K562 (cell line): Measurements from ENCODE around the gene TMEM129. TPM values are rescaled to one million over a fixed set of nuclear protein-coding genes. Genes with fewer than 3 reads are reported as not detected.
A peak's percentile ranks its signal among the peaks of the same experiment; 100 is the strongest.

Experiments
- CHAMP1 ChIP-seq: fragments of 450-650 bp; IDR thresholded peaks from 2 replicates; pipeline ENCODE4 v1.6.1; 2016; ENCODE audit warnings: mild to moderate bottlenecking
- ESRRA ChIP-seq: fragments of 450-650 bp; IDR thresholded peaks from 2 replicates; pipeline ENCODE4 v1.6.1; 2014; ENCODE audit warnings: low read depth, mild to moderate bottlenecking, moderate library complexity, borderline replicate concordance
- FIP1L1 ChIP-seq: fragments of 200-400 bp; formaldehyde crosslinking; IDR thresholded peaks from 2 replicates; pipeline ENCODE4 v1.6.1; 2018; ENCODE audit warnings: mild to moderate bottlenecking, low read depth, low read length; ENCODE audit not compliant: poor library complexity, severe bottlenecking
- KAT2B ChIP-seq: IDR thresholded peaks from one replicate; pipeline ENCODE4 v1.6.1; 2012; ENCODE audit warnings: low read depth, mild to moderate bottlenecking, control low read depth, inconsistent platforms, low read length, moderate library complexity
- PATZ1 ChIP-seq: fragments of 250-450 bp; sonication (Bioruptor Pico); IDR thresholded peaks from 2 replicates; pipeline ENCODE4 v1.5.0; 2020; ENCODE audit warnings: mild to moderate bottlenecking, borderline replicate concordance
- POLR2AphosphoS2 ChIP-seq: IDR thresholded peaks from 2 replicates; pipeline ENCODE4 v1.6.1; 2012; ENCODE audit warnings: low read length, improper control_type of control experiment
- POLR2G ChIP-seq: fragments of 200-400 bp; formaldehyde crosslinking; IDR thresholded peaks from 2 replicates; pipeline ENCODE4 v1.6.1; 2017; ENCODE audit warnings: low read depth, mild to moderate bottlenecking, antibody characterized with exemption, low read length, moderate library complexity
- RAD21 ChIP-seq, 2 experiments: fragments of 250-450 bp in 1 of 2; fragments of 450-650 bp in 1 of 2; sonication (Bioruptor Pico) in 1 of 2; formaldehyde crosslinking in 1 of 2; IDR thresholded peaks in 1 of 2; conservative IDR thresholded peaks in 1 of 2; 2 replicates each; pipeline versions ENCODE4 v1.4.0 to v1.8.0; 2020 to 2022; ENCODE audit warnings: mild to moderate bottlenecking in 2 of 2, moderate library complexity in 1 of 2
- RFX5 ChIP-seq: IDR thresholded peaks from 2 replicates; pipeline ENCODE4 v1.6.1; 2011; ENCODE audit warnings: low read depth, mild to moderate bottlenecking, improper control_type of control experiment, low read length
- TAF15 ChIP-seq: fragments of 200-400 bp; formaldehyde crosslinking; IDR thresholded peaks from 2 replicates; pipeline ENCODE4 v1.6.1; 2017; ENCODE audit warnings: mild to moderate bottlenecking, low read depth, low read length, moderate library complexity
- TARDBP ChIP-seq: fragments of 450-650 bp; IDR thresholded peaks from 2 replicates; pipeline ENCODE4 v1.6.1; 2016
- ZNF75A ChIP-seq: fragments of 450-650 bp; formaldehyde crosslinking; IDR thresholded peaks from 2 replicates; pipeline ENCODE4 v1.4.0; 2020; ENCODE audit warnings: mild to moderate bottlenecking
- polyA plus RNA-seq, 8 experiments: library from polyadenylated mRNA; depleted of rRNA in 4 of 8; stranded (reverse) in 5 of 8; unstranded in 3 of 8; fragments of >200 nt; fragmentation: Nextera tagmentation in 2 of 8; fragmentation: Illumina TruSeq in 1 of 8; extraction: Ambion mirVana in 2 of 8; extraction: Trizol in 1 of 8; gene quantifications; 2 replicates each; pipeline versions ENCODE4 v1.2.1 to v1.2.3, GENCODE V29; 2011 to 2014; ENCODE audit warnings: inconsistent platforms in 1 of 8, missing spikeins in 1 of 8
- total RNA-seq, 7 experiments: library from RNA; depleted of rRNA in 6 of 7; stranded (reverse); fragments of >200 nt in 6 of 7; fragmentation: Illumina TruSeq in 2 of 7; extraction: Trizol in 2 of 7; gene quantifications; 2 replicates each; pipeline versions ENCODE4 v1.2.1 to v1.2.3, GENCODE V29; 2011 to 2021; ENCODE audit warnings: low replicate concordance in 1 of 7
- TF ChIP-seq, protein P1 (sequence below): fragments of 200-600 bp; sonication (generic); IDR thresholded peaks from one replicate; pipeline ENCODE4 v1.6.1; 2012; ENCODE audit warnings: mild to moderate bottlenecking, low read depth, low read length, inconsistent platforms

The TMEM129 gene
- total and polyA plus RNA-seq, 9 of the 15 experiments (the other 6 are each of a cell fraction or from before 2014, with no cell fraction given): 0.34 to 47.2 (median 18.8) TPM

DNA sequence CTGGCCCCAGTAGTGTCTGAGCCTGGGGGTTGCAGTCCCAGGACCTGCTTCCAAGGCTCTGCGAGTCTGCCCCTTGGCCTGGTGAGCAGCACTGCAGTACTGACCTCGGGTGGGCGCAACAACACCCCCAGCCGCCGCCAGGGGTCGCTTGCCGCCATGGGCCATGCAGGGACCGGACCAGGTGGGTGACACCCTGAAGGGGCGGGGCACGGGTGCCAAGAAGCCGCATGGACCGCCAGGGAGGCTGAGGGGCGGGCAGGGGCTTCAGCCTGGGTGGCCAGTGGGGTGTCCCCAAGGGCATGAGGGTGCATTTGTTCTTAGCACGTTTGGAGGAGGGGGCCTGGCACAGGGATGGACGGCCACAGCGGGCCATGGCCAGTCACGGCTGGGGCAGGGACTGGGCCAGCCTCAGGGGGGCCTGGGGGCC is 25.2 kb upstream of the TMEM129 start (continued):
- TF ChIP-seq PATZ1: no peak
- TF ChIP-seq, protein P1, sequence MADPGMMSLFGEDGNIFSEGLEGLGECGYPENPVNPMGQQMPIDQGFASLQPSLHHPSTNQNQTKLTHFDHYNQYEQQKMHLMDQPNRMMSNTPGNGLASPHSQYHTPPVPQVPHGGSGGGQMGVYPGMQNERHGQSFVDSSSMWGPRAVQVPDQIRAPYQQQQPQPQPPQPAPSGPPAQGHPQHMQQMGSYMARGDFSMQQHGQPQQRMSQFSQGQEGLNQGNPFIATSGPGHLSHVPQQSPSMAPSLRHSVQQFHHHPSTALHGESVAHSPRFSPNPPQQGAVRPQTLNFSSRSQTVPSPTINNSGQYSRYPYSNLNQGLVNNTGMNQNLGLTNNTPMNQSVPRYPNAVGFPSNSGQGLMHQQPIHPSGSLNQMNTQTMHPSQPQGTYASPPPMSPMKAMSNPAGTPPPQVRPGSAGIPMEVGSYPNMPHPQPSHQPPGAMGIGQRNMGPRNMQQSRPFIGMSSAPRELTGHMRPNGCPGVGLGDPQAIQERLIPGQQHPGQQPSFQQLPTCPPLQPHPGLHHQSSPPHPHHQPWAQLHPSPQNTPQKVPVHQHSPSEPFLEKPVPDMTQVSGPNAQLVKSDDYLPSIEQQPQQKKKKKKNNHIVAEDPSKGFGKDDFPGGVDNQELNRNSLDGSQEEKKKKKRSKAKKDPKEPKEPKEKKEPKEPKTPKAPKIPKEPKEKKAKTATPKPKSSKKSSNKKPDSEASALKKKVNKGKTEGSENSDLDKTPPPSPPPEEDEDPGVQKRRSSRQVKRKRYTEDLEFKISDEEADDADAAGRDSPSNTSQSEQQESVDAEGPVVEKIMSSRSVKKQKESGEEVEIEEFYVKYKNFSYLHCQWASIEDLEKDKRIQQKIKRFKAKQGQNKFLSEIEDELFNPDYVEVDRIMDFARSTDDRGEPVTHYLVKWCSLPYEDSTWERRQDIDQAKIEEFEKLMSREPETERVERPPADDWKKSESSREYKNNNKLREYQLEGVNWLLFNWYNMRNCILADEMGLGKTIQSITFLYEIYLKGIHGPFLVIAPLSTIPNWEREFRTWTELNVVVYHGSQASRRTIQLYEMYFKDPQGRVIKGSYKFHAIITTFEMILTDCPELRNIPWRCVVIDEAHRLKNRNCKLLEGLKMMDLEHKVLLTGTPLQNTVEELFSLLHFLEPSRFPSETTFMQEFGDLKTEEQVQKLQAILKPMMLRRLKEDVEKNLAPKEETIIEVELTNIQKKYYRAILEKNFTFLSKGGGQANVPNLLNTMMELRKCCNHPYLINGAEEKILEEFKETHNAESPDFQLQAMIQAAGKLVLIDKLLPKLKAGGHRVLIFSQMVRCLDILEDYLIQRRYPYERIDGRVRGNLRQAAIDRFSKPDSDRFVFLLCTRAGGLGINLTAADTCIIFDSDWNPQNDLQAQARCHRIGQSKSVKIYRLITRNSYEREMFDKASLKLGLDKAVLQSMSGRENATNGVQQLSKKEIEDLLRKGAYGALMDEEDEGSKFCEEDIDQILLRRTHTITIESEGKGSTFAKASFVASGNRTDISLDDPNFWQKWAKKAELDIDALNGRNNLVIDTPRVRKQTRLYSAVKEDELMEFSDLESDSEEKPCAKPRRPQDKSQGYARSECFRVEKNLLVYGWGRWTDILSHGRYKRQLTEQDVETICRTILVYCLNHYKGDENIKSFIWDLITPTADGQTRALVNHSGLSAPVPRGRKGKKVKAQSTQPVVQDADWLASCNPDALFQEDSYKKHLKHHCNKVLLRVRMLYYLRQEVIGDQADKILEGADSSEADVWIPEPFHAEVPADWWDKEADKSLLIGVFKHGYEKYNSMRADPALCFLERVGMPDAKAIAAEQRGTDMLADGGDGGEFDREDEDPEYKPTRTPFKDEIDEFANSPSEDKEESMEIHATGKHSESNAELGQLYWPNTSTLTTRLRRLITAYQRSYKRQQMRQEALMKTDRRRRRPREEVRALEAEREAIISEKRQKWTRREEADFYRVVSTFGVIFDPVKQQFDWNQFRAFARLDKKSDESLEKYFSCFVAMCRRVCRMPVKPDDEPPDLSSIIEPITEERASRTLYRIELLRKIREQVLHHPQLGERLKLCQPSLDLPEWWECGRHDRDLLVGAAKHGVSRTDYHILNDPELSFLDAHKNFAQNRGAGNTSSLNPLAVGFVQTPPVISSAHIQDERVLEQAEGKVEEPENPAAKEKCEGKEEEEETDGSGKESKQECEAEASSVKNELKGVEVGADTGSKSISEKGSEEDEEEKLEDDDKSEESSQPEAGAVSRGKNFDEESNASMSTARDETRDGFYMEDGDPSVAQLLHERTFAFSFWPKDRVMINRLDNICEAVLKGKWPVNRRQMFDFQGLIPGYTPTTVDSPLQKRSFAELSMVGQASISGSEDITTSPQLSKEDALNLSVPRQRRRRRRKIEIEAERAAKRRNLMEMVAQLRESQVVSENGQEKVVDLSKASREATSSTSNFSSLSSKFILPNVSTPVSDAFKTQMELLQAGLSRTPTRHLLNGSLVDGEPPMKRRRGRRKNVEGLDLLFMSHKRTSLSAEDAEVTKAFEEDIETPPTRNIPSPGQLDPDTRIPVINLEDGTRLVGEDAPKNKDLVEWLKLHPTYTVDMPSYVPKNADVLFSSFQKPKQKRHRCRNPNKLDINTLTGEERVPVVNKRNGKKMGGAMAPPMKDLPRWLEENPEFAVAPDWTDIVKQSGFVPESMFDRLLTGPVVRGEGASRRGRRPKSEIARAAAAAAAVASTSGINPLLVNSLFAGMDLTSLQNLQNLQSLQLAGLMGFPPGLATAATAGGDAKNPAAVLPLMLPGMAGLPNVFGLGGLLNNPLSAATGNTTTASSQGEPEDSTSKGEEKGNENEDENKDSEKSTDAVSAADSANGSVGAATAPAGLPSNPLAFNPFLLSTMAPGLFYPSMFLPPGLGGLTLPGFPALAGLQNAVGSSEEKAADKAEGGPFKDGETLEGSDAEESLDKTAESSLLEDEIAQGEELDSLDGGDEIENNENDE: no peak
- no peak for TF ChIP-seq ESRRA
- peak; percentile 74 for TF ChIP-seq POLR2G
- TF ChIP-seq FIP1L1: peak; percentile 0
- TF ChIP-seq POLR2AphosphoS2: no peak
- TF ChIP-seq RAD21 (CRISPR knock-in tag; conservative IDR thresholded peaks at IDR 0.05 in 1 of 2, IDR thresholded peaks at IDR 0.05 in 1 of 2): peak; percentile 52 to 79
- TF ChIP-seq ZNF75A: no peak
- no peak for TF ChIP-seq RFX5
- no peak for TF ChIP-seq CHAMP1
- no peak for TF ChIP-seq TARDBP
- TF ChIP-seq TAF15: no peak
- TF ChIP-seq KAT2B: no peak
